Activated naive CD4-positive, alpha-beta T cell treated with anti-CD3 and anti-CD28 coated beads, Interleukin-2, amount 50 U/mL, for 24 hours (primary cell): ENCODE results near the gene SPATS2L.
A peak's percentile ranks its signal among the peaks of the same experiment; 100 is the strongest.

Source experiments
- H3K27ac Mint-ChIP-seq: one replicate; pipeline ENCODE4 v1.8.0; 2021; ENCODE audit warnings: mild to moderate bottlenecking, mixed read lengths
- H3K27me3 Mint-ChIP-seq: one replicate; pipeline ENCODE4 v1.8.0; 2021; ENCODE audit warnings: mixed read lengths
- H3K36me3 Mint-ChIP-seq: one replicate; pipeline ENCODE4 v1.8.0; 2021; ENCODE audit warnings: mixed read lengths
- H3K4me1 Mint-ChIP-seq: one replicate; pipeline ENCODE4 v1.8.0; 2021; ENCODE audit warnings: mixed read lengths
- H3K4me3 Mint-ChIP-seq: one replicate; pipeline ENCODE4 v1.8.0; 2021; ENCODE audit warnings: mild to moderate bottlenecking, mixed read lengths
- H3K9me3 Mint-ChIP-seq: one replicate; pipeline ENCODE4 v1.8.0; 2021; ENCODE audit warnings: mixed read lengths

SPATS2L gene

GRCh38 chr2:200306196-200306930, at the start of gene SPATS2L:
SPATS2L (plus strand) TSS chr2:200306693; CDS start chr2:200389245, 82,552 bp downstream.
- peaks cover 5% of the 10 kb centered on the region for H3K27me3 Mint-ChIP-seq
- no peaks in the 10 kb centered on the region for H3K9me3 Mint-ChIP-seq
- H3K27ac Mint-ChIP-seq, result peak within 1 kb of the TSS; percentile 56
- peaks cover 7% of the 10 kb centered on the region for H3K4me1 Mint-ChIP-seq
- peak within 1 kb of the TSS; percentile 91 for H3K4me3 Mint-ChIP-seq
- no peaks in the 10 kb centered on the region for H3K36me3 Mint-ChIP-seq

GRCh38 chr2:200257570-200257969, 48.9 kb upstream of the SPATS2L start:
- no peaks in the 10 kb centered on the region for H3K9me3 Mint-ChIP-seq
- peaks cover 2% of the 10 kb centered on the region for H3K27me3 Mint-ChIP-seq
- H3K4me1 Mint-ChIP-seq, result no peaks in the 10 kb centered on the region
- H3K36me3 Mint-ChIP-seq, result peaks cover 2% of the 10 kb centered on the region
- no peak overlapping the region for H3K4me3 Mint-ChIP-seq
- no peak overlapping the region for H3K27ac Mint-ChIP-seq

- H3K27me3 Mint-ChIP-seq, result peaks cover 2% of the 10 kb centered on the region
- peaks cover 2% of the 10 kb centered on the region for H3K36me3 Mint-ChIP-seq
- H3K9me3 Mint-ChIP-seq, result no peaks in the 10 kb centered on the region
- no peak overlapping the region for H3K4me3 Mint-ChIP-seq
- no peak overlapping the region for H3K27ac Mint-ChIP-seq
- no peaks in the 10 kb centered on the region for H3K4me1 Mint-ChIP-seq
Measured at GRCh38 chr2:200258081-200258480, 48.4 kb upstream of the SPATS2L start.

GRCh38 chr2:200258881-200259576, 47.5 kb upstream of the SPATS2L start:
- Mint-ChIP-seq H3K27ac (no peak overlapping the region), H3K4me3 (no peak overlapping the region)

GRCh38 chr2:200259577-200259957, 46.9 kb upstream of the SPATS2L start:
- Mint-ChIP-seq H3K9me3 (no peaks in the 10 kb centered on the region), H3K27me3 (peaks cover 2% of the 10 kb centered on the region), H3K36me3 (peaks cover 2% of the 10 kb centered on the region), H3K4me1 (no peaks in the 10 kb centered on the region), H3K27ac (no peak overlapping the region), H3K4me3 (no peak overlapping the region)

More at GRCh38 chr2:200258881-200259576, 47.5 kb upstream of the SPATS2L start:
- H3K4me1 Mint-ChIP-seq, result no peaks in the 10 kb centered on the region
- no peaks in the 10 kb centered on the region for H3K9me3 Mint-ChIP-seq
- peaks cover 2% of the 10 kb centered on the region for H3K27me3 Mint-ChIP-seq
- peaks cover 2% of the 10 kb centered on the region for H3K36me3 Mint-ChIP-seq

- Mint-ChIP-seq H3K36me3 (peaks cover 2% of the 10 kb centered on the region), H3K27me3 (no peaks in the 10 kb centered on the region)
Measured at GRCh38 chr2:200262047-200262446, 44.4 kb upstream of the SPATS2L start.

GRCh38 chr2:200263279-200263678, 43.2 kb upstream of the SPATS2L start:
- Mint-ChIP-seq H3K27me3 (no peaks in the 10 kb centered on the region), H3K9me3 (no peaks in the 10 kb centered on the region), H3K36me3 (peaks cover 2% of the 10 kb centered on the region), H3K4me3 (no peak overlapping the region), H3K27ac (no peak overlapping the region), H3K4me1 (no peaks in the 10 kb centered on the region)

More at GRCh38 chr2:200262047-200262446, 44.4 kb upstream of the SPATS2L start:
- Mint-ChIP-seq H3K4me1 (no peaks in the 10 kb centered on the region), H3K4me3 (no peak overlapping the region), H3K9me3 (no peaks in the 10 kb centered on the region), H3K27ac (no peak overlapping the region)

GRCh38 chr2:200264631-200265030, 41.9 kb upstream of the SPATS2L start:
- no peak overlapping the region for H3K27ac Mint-ChIP-seq
- no peaks in the 10 kb centered on the region for H3K9me3 Mint-ChIP-seq
- H3K36me3 Mint-ChIP-seq, result peaks cover 2% of the 10 kb centered on the region
- no peaks in the 10 kb centered on the region for H3K27me3 Mint-ChIP-seq
- no peak overlapping the region for H3K4me3 Mint-ChIP-seq
- H3K4me1 Mint-ChIP-seq, result no peaks in the 10 kb centered on the region

GRCh38 chr2:200266406-200266805, 40.1 kb upstream of the SPATS2L start:
- H3K4me3 Mint-ChIP-seq, result no peak overlapping the region
- H3K27me3 Mint-ChIP-seq, result no peaks in the 10 kb centered on the region
- H3K9me3 Mint-ChIP-seq, result no peaks in the 10 kb centered on the region
- no peaks in the 10 kb centered on the region for H3K4me1 Mint-ChIP-seq
- peaks cover 2% of the 10 kb centered on the region for H3K36me3 Mint-ChIP-seq
- no peak overlapping the region for H3K27ac Mint-ChIP-seq

GRCh38 chr2:200267350-200267749, 39.1 kb upstream of the SPATS2L start:
- H3K27ac Mint-ChIP-seq, result no peak overlapping the region
- no peaks in the 10 kb centered on the region for H3K4me1 Mint-ChIP-seq
- H3K36me3 Mint-ChIP-seq, result no peaks in the 10 kb centered on the region
- no peaks in the 10 kb centered on the region for H3K9me3 Mint-ChIP-seq
- H3K4me3 Mint-ChIP-seq, result no peak overlapping the region
- no peaks in the 10 kb centered on the region for H3K27me3 Mint-ChIP-seq

- no peaks in the 10 kb centered on the region for H3K36me3 Mint-ChIP-seq
- H3K4me1 Mint-ChIP-seq, result no peaks in the 10 kb centered on the region
- no peak overlapping the region for H3K27ac Mint-ChIP-seq
- H3K4me3 Mint-ChIP-seq, result no peak overlapping the region
- H3K27me3 Mint-ChIP-seq, result no peaks in the 10 kb centered on the region
- no peaks in the 10 kb centered on the region for H3K9me3 Mint-ChIP-seq
Measured at GRCh38 chr2:200270732-200271131, 35.8 kb upstream of the SPATS2L start.

GRCh38 chr2:200272320-200272719, 34.2 kb upstream of the SPATS2L start:
- Mint-ChIP-seq H3K4me3 (no peak overlapping the region), H3K9me3 (no peaks in the 10 kb centered on the region), H3K27me3 (peaks cover 1% of the 10 kb centered on the region), H3K4me1 (no peaks in the 10 kb centered on the region), H3K36me3 (no peaks in the 10 kb centered on the region), H3K27ac (no peak overlapping the region)

- H3K9me3 Mint-ChIP-seq, result no peaks in the 10 kb centered on the region
- no peaks in the 10 kb centered on the region for H3K36me3 Mint-ChIP-seq
- no peak overlapping the region for H3K4me3 Mint-ChIP-seq
- peaks cover 4% of the 10 kb centered on the region for H3K27me3 Mint-ChIP-seq
- no peak overlapping the region for H3K27ac Mint-ChIP-seq
- no peaks in the 10 kb centered on the region for H3K4me1 Mint-ChIP-seq
Measured at GRCh38 chr2:200274116-200275075, 32.1 kb upstream of the SPATS2L start.

- Mint-ChIP-seq H3K36me3 (no peaks in the 10 kb centered on the region), H3K9me3 (no peaks in the 10 kb centered on the region), H3K4me3 (no peak overlapping the region), H3K27me3 (peaks cover 5% of the 10 kb centered on the region), H3K4me1 (no peaks in the 10 kb centered on the region), H3K27ac (no peak overlapping the region)
Measured at GRCh38 chr2:200275295-200276013, 31.0 kb upstream of the SPATS2L start.

- H3K4me1 Mint-ChIP-seq, result no peaks in the 10 kb centered on the region
Measured at GRCh38 chr2:200276472-200276871, 30.0 kb upstream of the SPATS2L start.

More at GRCh38 chr2:200276472-200276871, 30.0 kb upstream of the SPATS2L start:
- peaks cover 5% of the 10 kb centered on the region for H3K27me3 Mint-ChIP-seq
- H3K27ac Mint-ChIP-seq, result no peak overlapping the region
- H3K9me3 Mint-ChIP-seq, result no peaks in the 10 kb centered on the region
- H3K36me3 Mint-ChIP-seq, result no peaks in the 10 kb centered on the region
- no peak overlapping the region for H3K4me3 Mint-ChIP-seq
